Endodermal cell (in vitro differentiated cells): ENCODE results near the gene OR10J5. TPM values are rescaled to one million over a fixed set of nuclear protein-coding genes. Genes with fewer than 3 reads are reported as not detected.

Experiments
- DNase-seq: peaks from one replicate; pipeline ENCODE4 v3.0.0-alpha.2; 2017
- H3K27ac ChIP-seq: 2 replicates; pipeline ENCODE4 v1.5.1; 2013; ENCODE audit warnings: mild to moderate bottlenecking, low read depth, low read length, moderate library complexity
- H3K27me3 ChIP-seq: 2 replicates; pipeline ENCODE4 v1.6.1; 2013; ENCODE audit warnings: mild to moderate bottlenecking, low read length, moderate library complexity; ENCODE audit not compliant: insufficient read depth, control insufficient read depth, poor library complexity, severe bottlenecking
- H3K36me3 ChIP-seq: 2 replicates; pipeline ENCODE4 v1.7.0; 2013; ENCODE audit warnings: mild to moderate bottlenecking, low read length, moderate library complexity; ENCODE audit not compliant: control insufficient read depth, insufficient read depth
- H3K4me1 ChIP-seq: one replicate; pipeline ENCODE4 v1.7.0; 2013; ENCODE audit warnings: low read length; ENCODE audit not compliant: control insufficient read depth, insufficient read depth
- H3K4me3 ChIP-seq: 2 replicates; pipeline ENCODE4 v1.5.1; 2013; ENCODE audit warnings: mild to moderate bottlenecking, low read length, moderate library complexity
- H3K9ac ChIP-seq: 2 replicates; pipeline ENCODE4 v1.6.1; 2013; ENCODE audit warnings: mild to moderate bottlenecking, low read length, moderate library complexity; ENCODE audit not compliant: poor library complexity, severe bottlenecking; ENCODE audit errors: extremely low read depth
- H3K9me3 ChIP-seq: 2 replicates; pipeline ENCODE4 v1.6.1; 2013; ENCODE audit warnings: mild to moderate bottlenecking, low read length, moderate library complexity; ENCODE audit not compliant: control insufficient read depth
- H3K27ac Mint-ChIP-seq: 2 replicates; pipeline ENCODE4 v1.8.0; 2020; ENCODE audit warnings: mixed read lengths
- H3K27me3 Mint-ChIP-seq: 2 replicates; pipeline ENCODE4 v1.8.0; 2021; ENCODE audit warnings: mild to moderate bottlenecking, mixed read lengths; ENCODE audit not compliant: insufficient read depth
- H3K36me3 Mint-ChIP-seq: 2 replicates; pipeline ENCODE4 v1.8.0; 2020; ENCODE audit warnings: low read depth, mixed read lengths
- H3K4me1 Mint-ChIP-seq: 2 replicates; pipeline ENCODE4 v1.8.0; 2020; ENCODE audit warnings: mixed read lengths
- H3K4me3 Mint-ChIP-seq: 2 replicates; pipeline ENCODE4 v1.8.0; 2020; ENCODE audit warnings: mild to moderate bottlenecking, moderate library complexity, mixed read lengths
- H3K9me3 Mint-ChIP-seq: 2 replicates; pipeline ENCODE4 v1.8.0; 2020; ENCODE audit warnings: mild to moderate bottlenecking, mixed read lengths
- WGBS, 2 experiments: methylation state at CpG; one replicate each; pipeline versions ENCODE4 v1.1.5 to v1.1.7; 2013; ENCODE audit warnings: missing lambda C conversion rate in 2 of 2, mixed read lengths in 1 of 2; ENCODE audit not compliant: insufficient coverage in 1 of 2, insufficient read length in 1 of 2; 5-methylcytosine and 5-hydroxymethylcytosine counted together
- total RNA-seq, 2 donors: library from RNA; stranded (reverse); fragmentation: NEBNext Ultra II Directional in 1 of 2; extraction: Animal tissue kit (Norgen Biotek cat#: 25700) in 1 of 2; gene quantifications; 2 replicates in 1 of 2; 3 replicates in 1 of 2; pipeline ENCODE4 v1.2.1, GENCODE V29; 2021
- TF ChIP-seq, protein P1 (sequence below): fragments of 200-600 bp; sonication (generic); conservative IDR thresholded peaks from 2 replicates; pipeline ENCODE4 v1.5.0; 2021; ENCODE audit warnings: antibody characterized with exemption, mild to moderate bottlenecking

OR10J5 gene
- total RNA-seq, 2 donors from 2014 or later, result not detected

DNA sequence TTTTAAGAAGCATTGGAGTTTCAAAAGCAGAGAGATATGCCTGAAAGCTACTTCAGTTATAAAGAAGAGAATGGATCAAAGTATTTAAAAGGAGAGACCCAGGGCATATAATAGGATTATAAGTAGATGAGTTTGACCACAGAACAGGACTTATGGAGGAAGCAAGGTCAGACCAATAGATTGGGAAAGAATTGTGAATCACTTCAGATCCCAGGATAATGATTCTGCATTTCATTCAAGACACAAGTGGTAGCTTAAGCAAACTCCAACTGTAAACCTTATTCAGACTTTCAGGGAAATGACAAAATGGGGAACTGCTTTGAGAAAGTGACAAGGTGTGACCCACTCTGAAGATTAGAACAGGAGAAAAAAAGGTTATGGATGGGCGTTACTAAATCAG, 18.9 kb upstream of the OR10J5 start:
- DNase-seq, result no peak
- Histone ChIP-seq H3K4me3 (no peak overlapping the region), H3K9me3 (no peaks in the 10 kb centered on the region), H3K9ac (no peak overlapping the region), H3K36me3 (no peaks in the 10 kb centered on the region), H3K27me3 (peaks cover 35% of the 10 kb centered on the region), H3K4me1 (no peaks in the 10 kb centered on the region), H3K27ac (no peak overlapping the region)
- Mint-ChIP-seq H3K36me3 (no peaks in the 10 kb centered on the region), H3K27ac (no peak overlapping the region), H3K27me3 (peaks cover 6% of the 10 kb centered on the region), H3K9me3 (peaks cover 62% of the 10 kb centered on the region), H3K4me1 (no peaks in the 10 kb centered on the region), H3K4me3 (no peak overlapping the region)
- TF ChIP-seq, protein P1, sequence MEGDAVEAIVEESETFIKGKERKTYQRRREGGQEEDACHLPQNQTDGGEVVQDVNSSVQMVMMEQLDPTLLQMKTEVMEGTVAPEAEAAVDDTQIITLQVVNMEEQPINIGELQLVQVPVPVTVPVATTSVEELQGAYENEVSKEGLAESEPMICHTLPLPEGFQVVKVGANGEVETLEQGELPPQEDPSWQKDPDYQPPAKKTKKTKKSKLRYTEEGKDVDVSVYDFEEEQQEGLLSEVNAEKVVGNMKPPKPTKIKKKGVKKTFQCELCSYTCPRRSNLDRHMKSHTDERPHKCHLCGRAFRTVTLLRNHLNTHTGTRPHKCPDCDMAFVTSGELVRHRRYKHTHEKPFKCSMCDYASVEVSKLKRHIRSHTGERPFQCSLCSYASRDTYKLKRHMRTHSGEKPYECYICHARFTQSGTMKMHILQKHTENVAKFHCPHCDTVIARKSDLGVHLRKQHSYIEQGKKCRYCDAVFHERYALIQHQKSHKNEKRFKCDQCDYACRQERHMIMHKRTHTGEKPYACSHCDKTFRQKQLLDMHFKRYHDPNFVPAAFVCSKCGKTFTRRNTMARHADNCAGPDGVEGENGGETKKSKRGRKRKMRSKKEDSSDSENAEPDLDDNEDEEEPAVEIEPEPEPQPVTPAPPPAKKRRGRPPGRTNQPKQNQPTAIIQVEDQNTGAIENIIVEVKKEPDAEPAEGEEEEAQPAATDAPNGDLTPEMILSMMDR, result no peak
- WGBS, 2 experiments, result 84 to 100% methylated on average over 1 of the region's 1 CpG

DNA sequence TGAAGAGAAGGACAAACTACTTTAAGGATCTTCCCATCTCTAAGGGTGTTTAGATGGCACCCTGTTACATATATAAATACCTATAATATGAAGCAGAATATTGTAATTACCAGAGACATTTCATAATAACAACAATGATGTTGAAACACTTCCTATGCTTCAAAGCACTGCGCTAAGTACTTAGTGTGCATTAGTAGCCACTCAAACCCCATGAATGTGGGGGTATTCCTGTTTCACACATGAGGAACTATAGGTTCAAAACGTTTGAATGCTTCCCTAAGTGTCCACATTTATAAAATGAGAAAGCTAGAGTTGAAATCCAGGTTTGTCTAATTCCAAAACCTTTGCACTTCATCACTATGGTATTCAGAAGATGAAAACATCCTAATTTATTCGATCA, 18.5 kb upstream of the OR10J5 start:
- Histone ChIP-seq H3K4me1 (no peaks in the 10 kb centered on the region), H3K27me3 (peaks cover 37% of the 10 kb centered on the region), H3K9me3 (no peaks in the 10 kb centered on the region), H3K27ac (no peak overlapping the region), H3K4me3 (no peak overlapping the region), H3K9ac (no peak overlapping the region), H3K36me3 (no peaks in the 10 kb centered on the region)
- H3K4me3 Mint-ChIP-seq, result no peak overlapping the region
- no peak overlapping the region for H3K27ac Mint-ChIP-seq
- WGBS, 2 experiments, result 80 to 88% methylated on average over 1 to 3 of the region's 3 CpGs
- TF ChIP-seq, protein P1, result no peak
- DNase-seq, result no peak
- H3K36me3 Mint-ChIP-seq, result no peaks in the 10 kb centered on the region
- peaks cover 60% of the 10 kb centered on the region for H3K9me3 Mint-ChIP-seq
- no peaks in the 10 kb centered on the region for H3K4me1 Mint-ChIP-seq
- H3K27me3 Mint-ChIP-seq, result peaks cover 6% of the 10 kb centered on the region

DNA sequence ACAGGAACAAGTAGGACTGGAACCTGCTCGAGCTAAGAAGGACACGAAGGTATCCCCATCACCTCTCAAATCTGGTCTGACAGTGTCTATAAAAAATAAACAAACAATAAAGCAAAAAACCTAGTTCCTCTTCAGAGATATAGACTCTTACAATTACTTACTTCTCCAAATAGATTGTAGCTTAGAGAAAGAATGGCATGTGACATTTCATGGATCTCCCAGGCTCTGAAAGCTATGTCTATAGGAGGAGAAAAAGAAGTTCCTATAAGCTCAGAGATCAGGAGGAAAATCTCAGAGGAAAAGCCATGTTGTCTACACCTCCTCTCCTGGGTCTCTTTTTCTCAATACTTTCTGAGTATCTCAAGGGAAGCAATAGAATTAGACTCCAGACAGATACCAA, 12.3 kb upstream of the OR10J5 start:
- WGBS, 2 experiments, result 93% methylated on average over 2 of the region's 2 CpGs; no CpG with 5 or more reads in 1 of the 2 experiments

More for the DNA sequence above, 12.3 kb upstream of the OR10J5 start:
- Histone ChIP-seq H3K36me3 (no peaks in the 10 kb centered on the region), H3K27ac (no peak overlapping the region), H3K4me1 (peaks cover 4% of the 10 kb centered on the region), H3K4me3 (no peak overlapping the region), H3K9me3 (no peaks in the 10 kb centered on the region), H3K27me3 (peaks cover 39% of the 10 kb centered on the region), H3K9ac (no peak overlapping the region)
- Mint-ChIP-seq H3K4me1 (no peaks in the 10 kb centered on the region), H3K27ac (no peak overlapping the region), H3K9me3 (peaks cover 52% of the 10 kb centered on the region), H3K4me3 (no peak overlapping the region), H3K36me3 (no peaks in the 10 kb centered on the region), H3K27me3 (peaks cover 6% of the 10 kb centered on the region)
- TF ChIP-seq, protein P1, result no peak
- DNase-seq, result no peak
